OCI-M2 (cell line): ENCODE data around the gene FAM3A.

Experiments
- DNase-seq: peaks from one replicate; lab custom pipeline; 2025; ENCODE audit not compliant: unreplicated experiment; lab: John Stamatoyannopoulos, UW

The FAM3A gene

DNA sequence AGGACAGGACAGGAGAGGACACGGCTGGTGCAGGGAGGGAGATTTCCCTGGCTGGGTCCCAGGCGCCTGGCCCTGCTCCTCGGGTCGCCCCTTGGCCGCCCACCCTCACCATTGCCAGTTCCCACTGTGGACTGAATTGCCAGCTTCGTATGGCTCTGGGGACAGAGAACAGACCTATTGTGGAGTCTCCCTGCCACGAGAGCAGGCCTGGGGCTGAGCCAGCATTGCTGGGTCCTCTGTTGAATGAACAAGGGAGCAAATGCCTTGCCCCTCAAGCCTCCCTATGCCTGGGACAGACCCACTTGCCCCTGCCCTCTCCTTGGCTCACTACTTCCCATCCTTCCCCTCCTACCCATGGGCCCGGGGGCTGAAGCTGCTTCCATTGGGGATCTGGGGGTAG is 53.6 kb downstream of the FAM3A start:
- DNase-seq, result no peak

DNA sequence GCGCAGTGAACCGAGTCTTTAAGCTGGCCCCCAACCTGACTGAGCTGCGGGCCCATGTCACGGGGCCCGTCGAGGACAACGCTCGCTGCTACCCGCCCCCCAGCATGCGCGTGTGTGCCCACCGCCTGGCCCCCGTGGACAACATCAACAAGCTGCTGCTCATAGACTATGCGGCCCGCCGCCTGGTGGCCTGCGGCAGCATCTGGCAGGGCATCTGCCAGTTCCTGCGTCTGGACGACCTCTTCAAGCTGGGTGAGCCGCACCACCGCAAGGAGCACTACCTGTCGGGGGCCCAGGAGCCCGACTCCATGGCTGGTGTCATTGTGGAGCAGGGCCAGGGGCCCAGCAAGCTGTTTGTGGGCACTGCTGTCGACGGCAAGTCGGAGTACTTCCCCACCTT is 55.7 kb downstream of the FAM3A start:
- no peak for DNase-seq

DNA sequence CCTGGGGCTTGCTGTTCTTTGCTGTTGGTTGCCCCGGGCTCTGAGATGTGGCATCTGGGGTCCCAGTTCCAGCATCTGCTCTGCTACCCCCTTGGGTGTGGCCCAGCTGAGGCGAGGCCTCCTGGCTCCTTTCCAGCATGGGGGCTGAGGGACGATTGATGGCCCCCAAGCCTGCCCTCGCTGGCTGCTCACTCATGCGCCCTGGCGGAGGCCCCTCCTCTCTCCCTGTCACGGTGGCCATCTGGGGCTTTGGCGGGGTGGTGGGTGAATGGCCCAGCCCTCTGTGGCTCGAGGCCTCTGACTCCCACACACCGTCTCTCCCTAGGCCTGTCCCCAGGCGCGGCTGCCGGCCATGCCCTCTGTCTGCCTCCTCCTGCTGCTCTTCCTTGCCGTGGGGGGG is 56.2 kb downstream of the FAM3A start:
- DNase-seq, result no peak

DNA sequence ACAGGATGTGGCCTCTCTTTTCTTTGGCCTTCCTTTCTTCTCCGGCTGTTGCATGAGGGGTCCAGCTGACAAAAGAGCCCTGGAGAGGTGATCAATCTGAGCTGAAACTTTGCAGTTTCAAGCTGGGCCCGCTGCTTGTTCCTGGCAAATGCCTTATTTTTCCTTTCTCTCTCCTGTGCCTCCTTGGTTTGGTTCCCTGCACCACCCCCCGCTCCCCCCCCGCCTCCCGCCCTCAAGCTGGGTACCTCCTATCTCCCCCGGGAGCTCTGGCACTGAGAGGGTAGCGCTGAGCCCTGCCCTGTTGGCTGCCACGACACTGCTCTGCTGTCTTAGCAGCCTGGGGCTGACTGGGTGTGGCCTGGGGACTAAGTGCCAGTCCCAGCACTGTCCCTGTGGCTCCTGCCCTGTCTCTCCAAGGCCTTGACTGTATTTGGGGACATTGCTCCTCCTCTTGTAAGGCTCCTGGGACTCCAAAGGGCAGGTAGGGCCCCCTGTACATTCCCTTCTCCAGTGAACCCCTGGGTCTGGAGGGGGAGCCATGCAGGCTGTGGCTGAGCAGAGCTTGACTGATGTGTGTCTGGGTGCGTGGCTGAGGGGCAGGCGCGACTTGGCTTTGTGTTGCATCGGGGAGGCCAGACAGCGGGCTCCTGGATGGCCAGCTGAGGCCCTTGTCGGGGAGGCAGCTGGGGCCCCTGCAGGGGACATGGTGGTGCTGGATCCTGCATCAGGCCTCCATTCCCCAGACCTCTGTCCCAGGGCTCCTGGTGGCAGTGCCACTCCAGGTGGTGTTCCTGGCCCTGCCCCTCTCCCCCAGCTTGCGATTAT is 56.9 kb downstream of the FAM3A start:
- no peak for DNase-seq

DNA sequence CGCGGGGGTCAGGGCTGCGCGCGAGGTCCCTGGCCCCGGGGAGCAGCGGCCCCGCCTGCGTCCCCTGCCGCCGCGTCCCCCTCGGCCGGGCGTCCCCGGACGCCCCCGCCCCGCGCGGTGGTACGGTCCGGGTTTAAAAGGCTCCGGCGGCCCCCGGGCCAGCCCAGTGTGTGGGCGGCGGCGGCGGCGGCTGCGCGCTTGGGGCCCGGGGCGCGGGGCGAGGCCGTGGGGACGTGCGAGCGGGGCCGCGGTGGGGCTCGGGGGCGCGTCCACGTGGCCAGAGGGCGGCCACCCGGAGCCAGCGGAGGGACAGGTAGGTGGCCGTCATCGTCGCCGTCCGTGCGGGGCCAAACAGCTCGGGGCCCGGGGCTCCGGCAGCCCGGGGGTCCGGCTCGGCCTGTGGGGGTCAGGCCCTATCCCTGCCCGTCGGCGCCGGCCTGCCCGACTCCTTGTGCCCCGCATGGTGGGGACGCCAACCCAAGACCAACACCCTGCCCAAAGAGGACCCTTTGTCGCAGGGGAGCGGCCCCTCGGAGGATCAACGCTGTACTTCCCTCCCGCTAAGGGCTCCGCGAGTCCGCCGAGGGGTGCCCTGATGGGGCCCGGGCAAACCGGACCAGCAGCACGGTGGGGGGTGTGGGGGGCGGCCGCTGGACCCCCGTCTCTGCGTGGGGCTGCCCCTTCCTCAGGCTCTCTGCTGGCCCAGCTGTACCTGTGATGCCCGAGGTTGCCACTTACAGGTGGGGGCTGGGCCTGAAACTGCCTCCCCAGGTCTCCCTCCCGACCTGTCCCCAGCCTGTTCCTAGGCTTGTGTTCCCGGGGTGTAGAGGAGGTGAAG is 57.7 kb downstream of the FAM3A start, which contains the start of gene PLXNA3:
Gene PLXNA3, plus strand, starts transcription at position 166 of the 838 bp plus-strand sequence. CDS start 1,903 bp downstream, outside the sequence.
- no peak for DNase-seq

DNA sequence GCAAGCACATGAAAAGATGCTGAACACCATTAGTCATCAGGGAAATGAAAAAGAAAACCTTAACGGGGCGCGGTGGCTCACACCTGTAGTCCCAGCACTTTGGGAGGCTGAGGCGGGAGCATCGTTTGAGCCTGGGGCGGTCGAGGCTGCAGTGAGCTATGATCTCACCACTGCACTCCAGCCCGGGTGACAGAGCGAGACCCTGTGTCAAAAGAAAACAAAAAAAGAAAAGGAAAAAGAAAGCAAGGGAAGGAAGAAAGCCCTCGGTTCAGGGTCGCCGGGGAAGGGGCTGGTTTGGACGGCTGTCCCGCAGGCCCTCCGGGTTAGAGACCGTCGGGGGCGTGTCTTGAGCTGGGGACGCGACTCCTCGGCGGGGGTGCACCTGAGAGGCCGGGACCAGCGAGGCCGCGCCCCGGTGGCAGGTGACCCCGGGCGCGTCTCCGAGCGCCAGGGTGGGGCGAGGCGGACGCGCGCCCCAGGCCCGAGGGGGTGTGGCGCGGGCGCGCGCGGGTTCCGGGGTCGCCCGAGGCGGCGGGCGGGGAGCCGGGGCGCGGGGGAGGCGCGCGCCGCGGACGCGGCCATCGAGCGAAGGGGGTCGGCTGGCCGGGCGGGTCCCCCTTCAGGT is 58.4 kb downstream of the FAM3A start:
- DNase-seq, result no peak
